ENCODE measurements around the gene MT2A. TPM values are rescaled to one million over a fixed set of nuclear protein-coding genes. Genes with fewer than 3 reads are reported as not detected.

The MT2A gene
- total and polyA plus RNA-seq, 10 donors, result 25.3 to 176 (median 60.5) TPM

DNA sequence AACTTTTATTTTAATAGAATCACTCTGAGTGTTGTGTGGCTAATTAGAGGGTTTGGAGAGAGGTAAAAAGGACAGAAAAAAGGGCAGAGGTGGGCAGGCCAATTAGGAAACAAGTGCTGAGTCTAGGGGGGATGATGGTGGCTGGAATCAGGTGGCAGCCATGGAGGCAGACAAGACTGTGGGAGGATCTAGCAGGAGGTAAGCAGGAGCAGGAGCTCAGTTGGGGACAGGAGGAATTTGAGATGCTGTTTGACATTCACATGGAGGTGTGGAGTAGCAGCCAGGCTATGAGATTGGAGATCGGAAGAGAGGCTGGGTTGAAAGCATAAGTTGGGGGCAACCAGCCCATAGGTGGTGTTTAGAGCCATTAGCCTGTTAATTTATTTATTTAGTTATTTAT is 47.3 kb upstream of the MT2A start:
- Histone ChIP-seq H3K27me3 (replicated peaks in 1 of 7) (peaks cover 0 to 17% (median 0%) of the 10 kb centered on the region in 7 donors), H3K9me3 (no peaks in the 10 kb centered on the region), H3K36me3 (no peaks in the 10 kb centered on the region), H3K27ac (no peak overlapping the region), H3K4me1 (no peaks in the 10 kb centered on the region), H3K4me3 (no peak overlapping the region)
- TF ChIP-seq, protein P1, sequence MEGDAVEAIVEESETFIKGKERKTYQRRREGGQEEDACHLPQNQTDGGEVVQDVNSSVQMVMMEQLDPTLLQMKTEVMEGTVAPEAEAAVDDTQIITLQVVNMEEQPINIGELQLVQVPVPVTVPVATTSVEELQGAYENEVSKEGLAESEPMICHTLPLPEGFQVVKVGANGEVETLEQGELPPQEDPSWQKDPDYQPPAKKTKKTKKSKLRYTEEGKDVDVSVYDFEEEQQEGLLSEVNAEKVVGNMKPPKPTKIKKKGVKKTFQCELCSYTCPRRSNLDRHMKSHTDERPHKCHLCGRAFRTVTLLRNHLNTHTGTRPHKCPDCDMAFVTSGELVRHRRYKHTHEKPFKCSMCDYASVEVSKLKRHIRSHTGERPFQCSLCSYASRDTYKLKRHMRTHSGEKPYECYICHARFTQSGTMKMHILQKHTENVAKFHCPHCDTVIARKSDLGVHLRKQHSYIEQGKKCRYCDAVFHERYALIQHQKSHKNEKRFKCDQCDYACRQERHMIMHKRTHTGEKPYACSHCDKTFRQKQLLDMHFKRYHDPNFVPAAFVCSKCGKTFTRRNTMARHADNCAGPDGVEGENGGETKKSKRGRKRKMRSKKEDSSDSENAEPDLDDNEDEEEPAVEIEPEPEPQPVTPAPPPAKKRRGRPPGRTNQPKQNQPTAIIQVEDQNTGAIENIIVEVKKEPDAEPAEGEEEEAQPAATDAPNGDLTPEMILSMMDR (IDR thresholded peaks at IDR 0.05 in 8 of 11, conservative IDR thresholded peaks at IDR 0.05 in 3 of 11), result no peak
- TF ChIP-seq POLR2A (IDR thresholded peaks at IDR 0.05), result no peak
- TF ChIP-seq POLR2AphosphoS5 (IDR thresholded peaks at IDR 0.05), result no peak
- DNase-seq, result no peak
- 74 to 91% (median 84%) methylated on average over 1 of the region's 1 CpG for WGBS, 5 donors
- intact Hi-C loops (cut with DNase I; ENCODE audit: low total_unique reads), result no loop called here

DNA sequence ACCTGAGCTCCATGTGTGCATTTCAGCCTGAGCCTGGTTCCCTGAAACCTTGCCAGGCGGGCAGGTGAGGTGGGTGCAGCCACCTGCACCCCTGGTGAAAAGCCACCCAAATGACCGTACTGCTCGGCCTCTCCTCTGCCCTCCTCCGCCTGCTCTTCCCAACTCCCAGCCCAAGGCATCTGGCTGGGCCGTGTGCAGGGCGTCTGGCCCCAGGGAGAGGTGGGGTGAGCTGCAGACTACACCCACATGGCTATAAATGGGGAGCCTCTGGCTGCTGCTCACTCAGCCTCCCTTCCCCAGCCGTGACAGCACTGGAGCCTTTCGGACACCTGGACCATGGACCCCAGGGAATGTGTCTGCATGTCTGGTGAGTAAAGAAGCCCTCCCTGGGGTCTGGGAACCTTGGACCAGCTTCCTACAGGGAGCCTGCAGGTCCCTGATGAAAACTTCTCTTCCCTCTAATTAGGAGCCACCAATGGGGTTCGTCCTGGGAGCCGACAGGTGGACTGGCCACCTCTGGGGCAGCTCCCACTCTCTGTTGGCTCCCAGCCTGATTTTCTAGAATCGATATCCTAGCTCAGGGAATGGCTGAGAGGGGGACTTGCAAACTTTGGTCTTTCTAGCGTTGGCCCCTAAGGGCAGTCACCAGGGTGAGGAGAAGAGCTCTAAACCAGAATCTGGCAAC is 43.4 kb upstream of the MT2A start, which contains the start of gene MT4:
MT4 (plus strand) TSS at position 281 of the 685 bp plus-strand sequence; CDS start at position 337, 56 bp downstream.
- H3K4me3 ChIP-seq, result no peak within 1 kb of the TSS
- WGBS, 5 donors, result 83 to 93% (median 86%) methylated on average over 9 to 12 of the region's 12 CpGs
- no peak for DNase-seq
- H3K36me3 ChIP-seq, result no peaks in the 10 kb centered on the region
- intact Hi-C loops (cut with DNase I; ENCODE audit: low total_unique reads), result no loop called here
- no peak within 1 kb of the TSS for H3K27ac ChIP-seq
- no peaks in the 10 kb centered on the region for H3K4me1 ChIP-seq
- peaks cover 0 to 5% (median 0%) of the 10 kb centered on the region in 7 donors for H3K27me3 ChIP-seq (replicated peaks in 1 of 7)
- TF ChIP-seq, protein P1 (IDR thresholded peaks at IDR 0.05 in 8 of 11, conservative IDR thresholded peaks at IDR 0.05 in 3 of 11), result no peak
- no peak for TF ChIP-seq POLR2AphosphoS5 (IDR thresholded peaks at IDR 0.05)
- H3K9me3 ChIP-seq, result no peaks in the 10 kb centered on the region

DNA sequence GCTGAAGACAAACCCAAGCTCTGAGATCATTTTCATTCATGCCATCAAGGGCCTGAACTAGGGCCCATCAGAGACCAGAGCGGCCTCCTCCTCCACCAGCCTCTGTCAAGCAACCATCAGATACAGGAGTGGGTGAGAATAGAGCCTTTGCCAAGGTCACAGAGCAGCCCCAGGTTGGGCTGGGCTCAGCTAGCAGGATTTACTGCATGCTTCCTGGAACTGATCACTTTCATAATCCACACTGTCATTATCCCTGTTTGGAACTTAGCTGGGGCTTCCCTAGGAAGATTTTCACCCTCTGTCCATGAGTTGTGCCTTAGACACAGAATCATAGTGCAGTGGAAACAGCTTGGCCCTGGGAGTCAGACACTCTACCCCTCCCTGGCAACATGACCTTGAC is 38.4 kb upstream of the MT2A start:
- H3K4me3 ChIP-seq, result no peak overlapping the region
- WGBS, 5 donors, result 80 to 100% (median 100%) methylated on average over 1 of the region's 1 CpG
- H3K36me3 ChIP-seq, result no peaks in the 10 kb centered on the region
- intact Hi-C loops (cut with DNase I; ENCODE audit: low total_unique reads), result no loop called here
- DNase-seq, result no peak
- H3K27me3 ChIP-seq (replicated peaks in 1 of 7), result peaks cover 0 to under 1% (median 0%) of the 10 kb centered on the region in 7 donors
- TF ChIP-seq, protein P1 (IDR thresholded peaks at IDR 0.05 in 8 of 11, conservative IDR thresholded peaks at IDR 0.05 in 3 of 11), result no peak
- TF ChIP-seq POLR2AphosphoS5 (IDR thresholded peaks at IDR 0.05), result no peak
- TF ChIP-seq POLR2A (IDR thresholded peaks at IDR 0.05), result no peak
- H3K27ac ChIP-seq, result no peak overlapping the region
- H3K9me3 ChIP-seq, result peaks cover 0 to 13% (median 7%) of the 10 kb centered on the region in 8 donors
- no peaks in the 10 kb centered on the region for H3K4me1 ChIP-seq

DNA sequence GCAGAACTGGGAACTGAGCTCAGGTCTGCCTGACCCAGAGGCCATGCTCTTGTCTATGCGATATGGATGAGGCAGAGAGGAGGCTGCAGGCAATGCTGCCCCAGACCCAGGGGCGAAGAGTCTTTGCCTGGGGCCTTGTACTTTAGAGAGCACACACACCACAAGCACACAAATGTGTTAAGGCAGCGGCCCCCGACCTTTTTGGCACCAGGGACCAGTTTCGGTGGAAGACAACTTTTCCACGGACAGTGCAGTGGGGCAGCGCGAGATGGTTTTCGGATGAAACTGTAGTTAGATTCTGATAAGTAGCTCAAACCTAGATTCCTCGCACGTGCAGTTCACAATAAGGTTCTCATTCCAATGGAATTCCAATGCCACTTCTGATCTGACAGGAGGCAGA is 36.9 kb upstream of the MT2A start:
- Histone ChIP-seq H3K27me3 (replicated peaks in 1 of 7) (no peaks in the 10 kb centered on the region), H3K9me3 (peaks cover 0 to 13% (median 7%) of the 10 kb centered on the region in 8 donors), H3K36me3 (no peaks in the 10 kb centered on the region), H3K27ac (no peak overlapping the region), H3K4me3 (no peak overlapping the region), H3K4me1 (no peaks in the 10 kb centered on the region)
- no peak for TF ChIP-seq POLR2A (IDR thresholded peaks at IDR 0.05)
- TF ChIP-seq, protein P1 (IDR thresholded peaks at IDR 0.05 in 8 of 11, conservative IDR thresholded peaks at IDR 0.05 in 3 of 11), result no peak
- TF ChIP-seq POLR2AphosphoS5 (IDR thresholded peaks at IDR 0.05), result no peak
- intact Hi-C loops (cut with DNase I; ENCODE audit: low total_unique reads), result no loop called here
- no peak for DNase-seq
- WGBS, 5 donors, result 89 to 95% (median 93%) methylated on average over 8 to 11 of the region's 11 CpGs
